ENCODE results near the gene TTC16. TPM values are rescaled to one million over a fixed set of nuclear protein-coding genes. Genes with fewer than 3 reads are reported as not detected.

Gene TTC16
- total and polyA plus RNA-seq, 2 donors (not counting 1 experiment from before 2014, with no cell fraction given), result 0.25 TPM; not detected in 1

DNA sequence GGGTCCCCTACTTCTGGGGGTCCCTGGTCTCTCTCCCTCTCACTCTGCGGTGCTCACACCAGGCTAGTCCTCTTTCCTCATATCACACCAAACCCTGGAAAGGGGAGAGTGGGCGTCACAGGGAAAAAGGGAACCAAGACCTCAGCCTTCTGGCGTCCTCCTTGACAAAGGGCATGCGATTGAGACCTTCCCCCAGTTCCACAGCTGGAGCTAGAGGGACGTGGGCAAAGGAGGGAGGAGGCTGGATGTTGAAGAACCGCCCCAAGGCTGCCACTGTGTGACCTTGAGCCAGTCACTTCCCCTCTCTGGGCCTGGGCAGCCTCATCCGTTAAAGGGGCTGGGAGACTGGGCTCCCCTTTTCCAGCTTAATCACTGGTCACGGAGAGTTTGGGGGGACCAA is 37.7 kb downstream of the TTC16 start:
- H3K27ac ChIP-seq (ENCODE audit: low read length in 2 of 2), result no peak overlapping the region
- no peaks in the 10 kb centered on the region for H3K4me1 ChIP-seq (ENCODE audit: control insufficient read depth in 2 of 2, insufficient read depth in 2 of 2, low read length in 2 of 2)
- no peak for DNase-seq
- H4K20me1 ChIP-seq (ENCODE audit: control insufficient read depth, insufficient read depth, low read length, poor library complexity, severe bottlenecking), result peaks cover 95% of the 10 kb centered on the region
- H3K9me3 ChIP-seq (ENCODE audit: control extremely low read depth in 1 of 3, control insufficient read depth in 2 of 3, insufficient read depth in 1 of 3, low read length in 2 of 3), result no peaks in the 10 kb centered on the region
- H3K27me3 Mint-ChIP-seq, result no peaks in the 10 kb centered on the region
- CTCF ChIA-PET, result interaction anchor here (0.6 to 1.5 kb wide), 2 partner anchors 45 to 116 kb away, joined by 3 to 5 read pairs; no protein-coding TSS in a partner anchor
- no peak overlapping the region for H3K4me2 ChIP-seq (replicated peaks; ENCODE audit: low read depth, low read length, poor library complexity, severe bottlenecking)
- H3K79me2 ChIP-seq (ENCODE audit: control insufficient read depth, insufficient read depth, low read length), result peaks cover 72% of the 10 kb centered on the region
- H3K4me1 Mint-ChIP-seq, result peaks cover 11% of the 10 kb centered on the region
- H3K36me3 ChIP-seq (replicated peaks in 1 of 2; ENCODE audit: control extremely low read depth in 1 of 2, control insufficient read depth in 1 of 2, extremely low read depth in 1 of 2, insufficient read depth in 2 of 2, low read length in 1 of 2), result peaks cover 3 to 58% of the 10 kb centered on the region in 2 experiments
- H2AFZ ChIP-seq (ENCODE audit: insufficient read depth, low read depth, low read length, poor library complexity, severe bottlenecking), result no peak overlapping the region
- intact Hi-C loops (cut with micrococcal nuclease), result no loop called here
- no peak overlapping the region for H3K27ac Mint-ChIP-seq
- no peak overlapping the region for H3K4me3 Mint-ChIP-seq
- no peaks in the 10 kb centered on the region for H3K27me3 ChIP-seq (replicated peaks in 1 of 4; ENCODE audit: control extremely low read depth in 1 of 4, control insufficient read depth in 3 of 4, insufficient read depth in 4 of 4, low read length in 3 of 4)
- no peak for ATAC-seq (ENCODE audit: low read depth)
- TF ChIP-seq, protein P1, sequence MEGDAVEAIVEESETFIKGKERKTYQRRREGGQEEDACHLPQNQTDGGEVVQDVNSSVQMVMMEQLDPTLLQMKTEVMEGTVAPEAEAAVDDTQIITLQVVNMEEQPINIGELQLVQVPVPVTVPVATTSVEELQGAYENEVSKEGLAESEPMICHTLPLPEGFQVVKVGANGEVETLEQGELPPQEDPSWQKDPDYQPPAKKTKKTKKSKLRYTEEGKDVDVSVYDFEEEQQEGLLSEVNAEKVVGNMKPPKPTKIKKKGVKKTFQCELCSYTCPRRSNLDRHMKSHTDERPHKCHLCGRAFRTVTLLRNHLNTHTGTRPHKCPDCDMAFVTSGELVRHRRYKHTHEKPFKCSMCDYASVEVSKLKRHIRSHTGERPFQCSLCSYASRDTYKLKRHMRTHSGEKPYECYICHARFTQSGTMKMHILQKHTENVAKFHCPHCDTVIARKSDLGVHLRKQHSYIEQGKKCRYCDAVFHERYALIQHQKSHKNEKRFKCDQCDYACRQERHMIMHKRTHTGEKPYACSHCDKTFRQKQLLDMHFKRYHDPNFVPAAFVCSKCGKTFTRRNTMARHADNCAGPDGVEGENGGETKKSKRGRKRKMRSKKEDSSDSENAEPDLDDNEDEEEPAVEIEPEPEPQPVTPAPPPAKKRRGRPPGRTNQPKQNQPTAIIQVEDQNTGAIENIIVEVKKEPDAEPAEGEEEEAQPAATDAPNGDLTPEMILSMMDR (IDR thresholded peaks at IDR 0.05), result no peak
- TF ChIP-seq EZH2 (IDR thresholded peaks at IDR 0.05; ENCODE audit: borderline replicate concordance, insufficient read depth, low read depth, low read length, poor library complexity, severe bottlenecking), result no peak
- H3K9ac ChIP-seq (ENCODE audit: low read length), result no peak overlapping the region
- POLR2A ChIA-PET, result interaction anchor here (0.6 kb wide), 1 partner anchor 24 kb away, joined by 6 read pairs; no protein-coding TSS in a partner anchor
- WGBS (ENCODE audit: insufficient coverage), result 95% methylated on average over 7 of the region's 8 CpGs
- no peaks in the 10 kb centered on the region for H3K9me3 Mint-ChIP-seq (ENCODE audit: insufficient read depth)
- H3K4me3 ChIP-seq (ENCODE audit: control extremely low read depth in 1 of 5, extremely low read depth in 1 of 5, insufficient read depth in 1 of 5, low read depth in 2 of 5, low read length in 4 of 5), result no peak overlapping the region

DNA sequence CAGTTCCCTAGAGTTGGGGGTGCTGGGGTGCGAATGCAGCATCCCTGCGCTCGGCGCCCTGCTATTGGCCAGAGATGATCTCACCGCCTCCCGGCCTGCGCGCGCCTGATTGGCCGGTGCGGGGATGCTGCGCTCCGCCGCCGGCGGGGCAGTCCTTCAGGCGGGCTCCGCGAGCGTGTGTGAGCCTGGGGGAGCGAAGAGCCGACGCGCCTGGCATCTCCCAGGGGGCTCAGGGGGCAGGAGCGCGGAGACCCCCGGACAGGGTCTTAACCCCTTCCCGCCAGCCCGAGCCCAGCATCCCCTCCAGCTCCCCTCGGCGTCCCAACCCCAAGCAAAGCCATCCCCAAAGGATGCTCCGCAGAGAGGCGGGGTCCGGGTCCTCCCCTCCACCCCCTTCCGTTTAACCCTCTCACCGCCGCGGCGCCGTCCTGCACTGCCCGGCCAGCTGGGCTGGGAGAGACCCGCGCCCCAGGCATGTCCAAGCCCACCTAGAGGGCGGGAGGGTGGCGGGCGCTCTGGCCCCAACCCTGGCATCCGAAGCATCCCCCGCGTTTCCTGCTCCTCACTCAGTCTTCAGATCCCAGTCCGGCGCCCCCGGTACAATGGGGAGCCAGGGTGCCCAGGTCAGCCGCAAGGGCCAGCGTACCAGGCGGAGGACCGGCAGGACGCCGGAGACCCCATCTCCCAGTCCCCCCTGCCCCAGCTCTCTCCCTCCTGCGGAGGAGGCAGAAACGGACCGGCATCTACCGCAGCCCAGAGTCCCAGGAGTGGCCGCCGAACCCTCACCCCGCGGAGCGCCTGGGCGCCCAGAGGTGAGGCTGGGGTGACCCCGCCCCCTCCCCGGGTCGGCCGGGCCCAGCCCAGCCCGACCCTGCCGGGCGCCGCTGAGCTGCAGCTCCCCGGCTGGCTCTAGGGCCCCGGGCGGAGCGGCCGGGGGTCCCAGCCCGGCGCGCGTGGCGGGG is 38.5 kb downstream of the TTC16 start:
- no peaks in the 10 kb centered on the region for H3K9me3 ChIP-seq (ENCODE audit: control extremely low read depth in 1 of 3, control insufficient read depth in 2 of 3, insufficient read depth in 1 of 3, low read length in 2 of 3)
- peaks cover 95% of the 10 kb centered on the region for H4K20me1 ChIP-seq (ENCODE audit: control insufficient read depth, insufficient read depth, low read length, poor library complexity, severe bottlenecking)
- peaks cover 3 to 57% of the 10 kb centered on the region in 2 experiments for H3K36me3 ChIP-seq (replicated peaks in 1 of 2; ENCODE audit: control extremely low read depth in 1 of 2, control insufficient read depth in 1 of 2, extremely low read depth in 1 of 2, insufficient read depth in 2 of 2, low read length in 1 of 2)
- H3K9ac ChIP-seq (ENCODE audit: low read length), result no peak overlapping the region
- Mint-ChIP-seq H3K4me3 (no peak overlapping the region), H3K4me1 (peaks cover 11% of the 10 kb centered on the region), H3K9me3 (ENCODE audit: insufficient read depth) (no peaks in the 10 kb centered on the region), H3K27me3 (no peaks in the 10 kb centered on the region), H3K27ac (no peak overlapping the region)
- H3K27me3 ChIP-seq (replicated peaks in 1 of 4; ENCODE audit: control extremely low read depth in 1 of 4, control insufficient read depth in 3 of 4, insufficient read depth in 4 of 4, low read length in 3 of 4), result no peaks in the 10 kb centered on the region
- no peak overlapping the region for H3K27ac ChIP-seq (ENCODE audit: low read length in 2 of 2)
- ChIA-PET POLR2A (no interaction called here), CTCF (interaction anchor here (1.5 kb wide), 1 partner anchor 115 kb away, joined by 5 read pairs; no protein-coding TSS in a partner anchor)
- H3K4me3 ChIP-seq (ENCODE audit: control extremely low read depth in 1 of 5, extremely low read depth in 1 of 5, insufficient read depth in 1 of 5, low read depth in 2 of 5, low read length in 4 of 5), result no peak overlapping the region
- ATAC-seq (ENCODE audit: low read depth), result no peak
- peaks cover 79% of the 10 kb centered on the region for H3K79me2 ChIP-seq (ENCODE audit: control insufficient read depth, insufficient read depth, low read length)
- intact Hi-C loops (cut with micrococcal nuclease), result no loop called here
- no peak overlapping the region for H2AFZ ChIP-seq (ENCODE audit: insufficient read depth, low read depth, low read length, poor library complexity, severe bottlenecking)
- TF ChIP-seq, protein P1 (IDR thresholded peaks at IDR 0.05), result no peak
- TF ChIP-seq EZH2 (IDR thresholded peaks at IDR 0.05; ENCODE audit: borderline replicate concordance, insufficient read depth, low read depth, low read length, poor library complexity, severe bottlenecking), result no peak
- H3K4me2 ChIP-seq (replicated peaks; ENCODE audit: low read depth, low read length, poor library complexity, severe bottlenecking), result no peak overlapping the region
- 96% methylated on average over 84 of the region's 86 CpGs for WGBS (ENCODE audit: insufficient coverage)
- DNase-seq, result no peak
- H3K4me1 ChIP-seq (ENCODE audit: control insufficient read depth in 2 of 2, insufficient read depth in 2 of 2, low read length in 2 of 2), result no peaks in the 10 kb centered on the region
